Measurements from ENCODE around the gene GALNT12.

The GALNT12 gene

GRCh38 chr9:98864281-98865174 lies 57.1 kb downstream of the GALNT12 start:
- no peak for DNase-seq

GRCh38 chr9:98865284-98865875 lies 57.9 kb downstream of the GALNT12 start:
- no peak for DNase-seq

- DNase-seq: no peak
Measured at GRCh38 chr9:98866435-98867102, 59.1 kb downstream of the GALNT12 start.

- no peak for DNase-seq
Measured at GRCh38 chr9:98867103-98867428, 59.6 kb downstream of the GALNT12 start.

- DNase-seq: no peak
Measured at GRCh38 chr9:98867429-98868168, 60.1 kb downstream of the GALNT12 start.

GRCh38 chr9:98869078-98869745 lies 61.7 kb downstream of the GALNT12 start:
- no peak for DNase-seq

GRCh38 chr9:98869866-98870265 lies 62.4 kb downstream of the GALNT12 start:
- no peak for DNase-seq

GRCh38 chr9:98870782-98871557 lies 63.5 kb downstream of the GALNT12 start:
- no peak for DNase-seq

GRCh38 chr9:98871558-98872065 lies 64.1 kb downstream of the GALNT12 start:
- DNase-seq: no peak

- no peak for DNase-seq
Measured at GRCh38 chr9:98873526-98873925, 66.1 kb downstream of the GALNT12 start.

- no peak for DNase-seq
Measured at GRCh38 chr9:98873951-98874371, 66.5 kb downstream of the GALNT12 start.

GRCh38 chr9:98874721-98875255 lies 67.3 kb downstream of the GALNT12 start:
- DNase-seq: no peak

GRCh38 chr9:98875536-98875935 lies 68.1 kb downstream of the GALNT12 start:
- no peak for DNase-seq

- DNase-seq: no peak
Measured at GRCh38 chr9:98877311-98877710, 69.8 kb downstream of the GALNT12 start.

- DNase-seq: no peak
Measured at GRCh38 chr9:98879094-98879962, 71.9 kb downstream of the GALNT12 start.

- no peak for DNase-seq
Measured at GRCh38 chr9:98879963-98880310, 72.5 kb downstream of the GALNT12 start.

- DNase-seq: no peak
Measured at GRCh38 chr9:98880311-98881015, 73.0 kb downstream of the GALNT12 start.

- DNase-seq: no peak
Measured at GRCh38 chr9:98881356-98881755, 73.9 kb downstream of the GALNT12 start.

- no peak for DNase-seq
Measured at GRCh38 chr9:98881836-98882568, 74.5 kb downstream of the GALNT12 start.

Measured in stimulated activated CD4-positive, alpha-beta T cell treated with anti-CD3 and anti-CD28 coated beads, Interleukin-2, amount 100 ng/mL, for 48 hours (primary cell).